Ureter (tissue), 1 donor: ENCODE results near the gene PM20D2. TPM values are rescaled to one million over a fixed set of nuclear protein-coding genes. Genes with fewer than 3 reads are reported as not detected.

Experiments used
- DNase-seq: peaks from one replicate; pipeline ENCODE4 v3.0.0-alpha.2; 2020; ENCODE audit warnings: low spot score
- total RNA-seq: library from RNA; stranded (reverse); gene quantifications from one replicate; pipeline ENCODE4 v1.2.4, GENCODE V29; 2023
- donor health status: DM: yes; HTN: yes; CAD: no.

The PM20D2 gene
- total RNA-seq, 1 donor from 2014 or later, result 13.6 TPM

GRCh38 chr6:89204096-89204495 lies 58.2 kb downstream of the PM20D2 start:
- no peak for DNase-seq

- DNase-seq, result no peak
Measured at GRCh38 chr6:89205819-89206218, 60.0 kb downstream of the PM20D2 start.

- no peak for DNase-seq
Measured at GRCh38 chr6:89208551-89208950, 62.7 kb downstream of the PM20D2 start.

GRCh38 chr6:89209457-89209856 lies 63.6 kb downstream of the PM20D2 start:
- no peak for DNase-seq

- no peak for DNase-seq
Measured at GRCh38 chr6:89212472-89212871, 66.6 kb downstream of the PM20D2 start.

GRCh38 chr6:89214197-89214596 lies 68.3 kb downstream of the PM20D2 start:
- DNase-seq, result no peak

Other genes with a start within 250 kb of the PM20D2 start
- 14.9 TPM for gene RNGTT, start 182.4 kb upstream of the PM20D2 start, total RNA-seq
- gene PNRC1, start 65.3 kb upstream of the PM20D2 start, total RNA-seq, result 204 TPM
- 0.57 TPM for gene SRSF12, start 28.0 kb upstream of the PM20D2 start, total RNA-seq
- gene GABRR1, start 71.3 kb downstream of the PM20D2 start, total RNA-seq, result not detected
- 0.73 TPM for gene GABRR2, start 169.2 kb downstream of the PM20D2 start, total RNA-seq
- 38.8 TPM for gene UBE2J1, start 206.7 kb downstream of the PM20D2 start, total RNA-seq